GM19397 (cell line): ENCODE data around the gene TMEM63A.
"Not testable (repeated sequence)": the region's sequence is repeated elsewhere in the genome, so short reads cannot be mapped to it uniquely, and the experiment has no call there.

Experiments
- ATAC-seq: cut with Tn5 transposase; IDR thresholded peaks from one replicate; pipeline ENCODE4 v1.9.1; 2021; ENCODE audit warnings: mild to moderate bottlenecking, moderate library complexity; ENCODE audit not compliant: unreplicated experiment

Gene TMEM63A

DNA sequence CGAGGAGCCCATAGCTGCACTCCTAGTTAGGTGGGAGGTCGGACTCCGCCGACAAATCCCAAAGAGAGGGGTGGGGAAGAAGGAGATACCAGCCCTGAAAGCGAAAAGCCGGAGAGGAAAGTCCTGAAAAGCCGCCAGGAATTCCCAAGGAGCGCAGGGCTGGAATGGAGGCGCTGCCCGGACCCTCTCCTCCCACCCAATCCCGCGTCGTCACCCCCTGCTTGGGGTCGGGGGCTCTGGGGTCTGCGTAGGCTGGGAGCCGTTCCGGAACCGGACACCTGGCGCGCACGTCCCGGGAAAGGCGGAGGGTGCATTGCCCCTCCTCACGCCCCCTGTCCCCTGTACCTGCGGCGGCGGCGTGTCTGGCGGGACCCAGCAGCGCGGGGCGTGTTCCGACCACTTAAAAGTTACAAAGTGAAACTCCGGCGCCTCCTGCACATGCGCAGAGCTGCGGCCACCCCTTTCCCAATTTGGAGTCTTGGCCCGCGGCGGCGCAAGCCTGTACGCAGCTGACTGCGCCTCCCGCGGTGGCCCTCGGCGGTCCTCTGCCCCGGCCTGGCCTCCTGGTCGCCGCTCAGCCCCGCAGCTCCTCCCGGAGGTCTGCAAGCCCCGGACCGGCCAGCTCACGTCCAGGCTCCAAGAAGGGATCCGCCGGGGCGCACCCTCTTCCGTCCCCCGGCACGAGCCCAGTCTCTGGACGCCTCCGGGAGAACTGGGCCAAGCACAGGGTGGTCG lies at the start of gene TMEM63A:
Gene TMEM63A (minus strand): TSS at position 422 of the 735 bp plus-strand sequence. CDS start 4,800 bp downstream, outside the sequence.
- ATAC-seq: peak; percentile 71

DNA sequence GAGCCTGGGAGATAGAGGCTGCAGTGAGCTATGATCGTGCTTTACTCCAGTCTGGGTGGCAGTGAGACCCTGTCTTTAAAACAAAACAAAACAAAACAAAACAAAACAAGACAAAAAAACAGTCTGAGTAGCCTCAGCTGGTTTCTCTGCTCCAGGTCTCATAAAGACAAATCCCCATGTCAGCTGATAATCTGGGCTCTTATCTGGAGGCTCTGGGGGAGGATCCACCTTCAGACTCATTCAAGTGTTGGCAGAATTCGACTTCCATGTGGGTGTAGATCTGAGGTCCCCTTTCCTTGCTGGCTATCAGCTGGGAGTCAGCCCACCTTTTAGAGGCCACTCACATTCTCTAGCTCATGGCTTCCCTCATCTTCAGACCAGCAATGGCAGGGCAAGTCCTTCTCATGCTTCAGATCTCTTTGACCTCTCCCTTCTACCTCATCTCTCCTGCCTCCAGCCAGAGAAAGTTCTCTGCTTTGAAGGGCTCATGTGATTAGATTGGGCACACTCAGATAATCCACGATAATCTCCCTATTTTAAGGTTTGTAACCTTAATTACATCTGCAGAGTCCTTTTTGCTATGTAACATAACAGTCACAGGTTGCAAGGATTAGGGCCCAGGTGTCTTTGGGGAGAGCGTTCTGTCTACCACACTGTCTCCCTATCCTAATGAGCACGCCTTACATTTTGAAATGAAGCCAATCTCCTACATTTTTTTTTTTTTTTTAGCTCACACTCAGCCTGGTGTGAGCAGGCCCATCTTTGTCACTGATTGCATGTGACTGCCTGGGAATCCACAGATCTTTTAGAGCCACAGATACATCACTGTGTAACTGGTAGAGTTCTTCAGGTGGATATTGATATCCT lies 49.3 kb upstream of the TMEM63A start:
- no peak for ATAC-seq

- ATAC-seq: no peak
Measured at GRCh38 chr1:225930566-225930965, 48.4 kb upstream of the TMEM63A start.

- not testable (repeated sequence) for ATAC-seq
Measured at GRCh38 chr1:225929462-225929861, 47.3 kb upstream of the TMEM63A start.

GRCh38 chr1:225928186-225929175 lies 46.3 kb upstream of the TMEM63A start:
- ATAC-seq: no peak

- no peak for ATAC-seq
Measured at GRCh38 chr1:225926551-225927113, 44.5 kb upstream of the TMEM63A start.

GRCh38 chr1:225923692-225924555 lies 41.7 kb upstream of the TMEM63A start, which contains the start of gene PYCR2:
PYCR2 (minus strand) TSS chr1:225924250; CDS start chr1:225924110, 140 bp downstream.
- peak; percentile 97 for ATAC-seq

DNA sequence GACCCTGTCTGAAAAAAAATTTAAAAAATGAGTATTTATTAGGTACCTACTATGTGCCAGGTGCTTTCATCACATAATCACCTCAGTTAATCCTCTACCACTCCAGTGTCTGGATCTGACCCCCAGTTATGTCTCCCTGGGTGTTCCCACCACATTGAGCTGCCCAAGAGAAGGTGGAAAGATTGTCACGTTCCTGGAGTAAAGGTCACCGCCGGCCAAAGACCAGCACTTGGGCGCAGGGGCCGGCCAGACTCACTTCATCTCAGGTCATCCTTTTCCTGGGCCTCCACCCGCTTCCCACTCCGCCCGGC lies 41.2 kb upstream of the TMEM63A start:
- no peak for ATAC-seq

GRCh38 chr1:225921734-225922709 lies 39.8 kb upstream of the TMEM63A start:
- ATAC-seq: no peak

GRCh38 chr1:225919906-225920305 lies 37.7 kb upstream of the TMEM63A start:
- no peak for ATAC-seq

DNA sequence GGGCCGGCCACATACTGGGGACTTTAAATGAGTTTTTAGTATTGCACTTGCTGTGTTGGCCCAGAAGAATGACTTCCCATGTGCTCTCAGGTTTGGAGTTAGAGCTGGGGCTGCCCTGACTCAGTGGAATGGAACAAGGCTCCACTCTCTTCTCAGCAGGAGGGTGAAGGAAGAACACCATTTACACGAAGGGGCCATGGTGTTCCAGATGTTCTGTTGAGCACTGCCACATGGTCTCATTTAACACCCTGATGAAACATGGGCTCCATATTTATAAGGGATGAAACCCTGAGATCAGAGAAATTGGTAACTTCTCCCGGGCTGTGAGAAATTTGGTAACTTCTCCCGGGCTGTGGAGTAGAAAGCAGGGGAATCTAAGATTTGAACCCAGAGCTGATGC lies 36.1 kb upstream of the TMEM63A start:
- ATAC-seq: no peak

- ATAC-seq: no peak
Measured at GRCh38 chr1:225917536-225917935, 35.4 kb upstream of the TMEM63A start.

DNA sequence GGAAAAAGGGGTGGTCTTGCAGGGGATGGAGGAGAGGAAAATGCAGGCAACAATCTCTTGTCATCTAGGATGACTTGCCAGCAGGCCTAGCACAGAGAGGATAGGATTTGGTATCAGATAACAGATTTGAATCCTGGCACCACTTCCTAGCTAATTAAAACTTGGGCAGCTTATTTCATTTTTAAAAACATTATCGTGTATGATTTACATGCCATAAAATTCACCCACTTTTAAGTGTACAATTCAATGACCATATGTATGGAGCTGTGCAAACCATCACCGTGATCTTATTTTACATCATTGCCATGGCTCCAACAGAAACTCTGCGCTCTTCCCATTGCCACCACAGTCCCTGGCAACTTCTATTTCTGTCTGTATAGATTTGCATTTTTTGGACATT lies 34.9 kb upstream of the TMEM63A start:
- ATAC-seq: no peak

DNA sequence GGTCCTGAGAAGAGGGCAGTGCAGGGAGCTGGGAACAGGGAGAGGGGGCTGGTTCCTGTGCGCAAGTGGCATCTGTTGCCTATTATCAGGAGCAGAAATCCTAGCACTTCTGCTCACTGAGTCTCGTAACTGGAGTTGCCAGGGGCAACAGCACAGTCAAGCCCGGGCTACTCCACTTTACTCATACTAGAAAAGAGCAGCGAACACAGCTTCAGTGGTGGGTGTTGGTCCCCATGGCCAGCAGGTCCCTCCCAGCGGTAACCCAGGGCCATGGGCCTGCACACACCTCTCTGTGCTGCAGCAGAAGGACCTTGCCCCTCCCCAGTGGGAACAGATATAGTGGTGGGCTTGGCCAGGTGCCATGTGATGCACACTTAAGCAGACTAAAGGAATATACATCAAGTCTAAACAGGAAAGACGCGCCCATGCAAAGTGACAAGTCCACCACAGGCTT lies 33.4 kb upstream of the TMEM63A start:
- ATAC-seq: no peak

DNA sequence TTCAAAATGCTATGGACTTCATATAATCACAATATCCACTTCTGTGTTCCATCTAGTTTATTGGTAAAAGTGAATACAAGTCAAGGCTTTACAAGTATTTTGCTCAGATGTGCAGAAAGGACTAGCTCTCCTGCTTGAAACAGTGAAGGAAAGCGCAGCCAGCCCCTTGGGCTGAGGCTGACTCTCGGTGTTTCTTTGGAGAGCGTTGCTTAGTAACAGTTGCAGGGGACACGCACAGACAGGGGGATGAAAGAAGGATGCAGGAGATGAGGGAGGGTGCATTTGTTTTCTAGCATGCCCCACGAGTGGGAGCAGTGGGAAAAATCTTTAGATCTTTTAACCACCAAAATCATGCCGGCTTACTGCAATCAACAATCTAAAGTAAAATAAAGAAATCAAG lies 32.8 kb upstream of the TMEM63A start:
- ATAC-seq: no peak

GRCh38 chr1:225914391-225914790 lies 32.2 kb upstream of the TMEM63A start:
- no peak for ATAC-seq

DNA sequence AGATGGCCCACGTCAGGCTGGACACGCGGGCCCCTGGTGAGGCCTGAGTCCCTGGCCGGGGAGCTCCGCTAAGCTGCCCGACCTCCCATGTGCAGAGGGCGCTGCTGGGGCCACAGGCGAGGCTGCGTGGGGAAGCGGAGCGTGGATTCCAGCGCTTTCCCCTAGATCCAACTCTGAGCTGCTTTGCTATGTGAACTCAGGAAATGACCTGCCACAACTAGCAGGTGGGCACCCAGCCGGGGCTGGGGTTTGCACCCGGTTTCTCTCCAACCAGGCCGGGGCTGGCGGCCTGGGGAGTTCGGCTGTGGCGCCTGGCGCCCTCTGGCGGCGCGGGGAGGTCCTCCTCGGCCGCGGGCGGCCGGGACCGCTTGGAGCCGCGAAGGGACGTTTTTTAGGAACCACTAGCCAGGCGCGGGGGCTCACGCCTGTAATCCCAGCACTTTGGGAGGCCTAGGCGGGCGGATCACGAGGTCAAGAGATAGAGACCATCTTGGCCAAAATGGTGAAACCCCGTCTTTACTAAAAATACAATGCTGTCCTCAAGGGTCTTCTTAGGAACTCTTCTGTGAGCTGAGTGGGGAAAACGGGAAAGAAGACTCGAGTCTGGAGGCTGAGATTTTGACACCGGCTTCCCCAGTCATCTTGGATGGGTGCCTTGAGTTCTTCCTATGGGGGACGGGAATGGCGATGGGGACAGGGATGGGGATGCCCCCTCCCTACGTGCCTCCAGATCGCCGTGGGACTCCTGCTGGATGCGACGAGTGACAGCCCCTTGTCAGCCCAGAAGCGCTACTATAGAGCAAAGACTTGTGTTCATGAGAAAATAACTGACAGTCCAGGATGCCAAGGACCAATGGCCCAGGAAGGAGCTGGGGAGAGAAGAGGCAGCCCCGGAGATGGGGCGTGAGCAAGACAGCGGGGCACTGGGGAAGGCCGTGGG lies 29.3 kb upstream of the TMEM63A start:
- no peak for ATAC-seq
